GM19463 (cell line): Measurements from ENCODE around the gene BCL10.

Source experiments
- ATAC-seq: cut with Tn5 transposase; IDR thresholded peaks from one replicate; pipeline ENCODE4 v1.9.1; 2021; ENCODE audit warnings: mild to moderate bottlenecking, moderate library complexity; ENCODE audit not compliant: unreplicated experiment

Gene BCL10

DNA sequence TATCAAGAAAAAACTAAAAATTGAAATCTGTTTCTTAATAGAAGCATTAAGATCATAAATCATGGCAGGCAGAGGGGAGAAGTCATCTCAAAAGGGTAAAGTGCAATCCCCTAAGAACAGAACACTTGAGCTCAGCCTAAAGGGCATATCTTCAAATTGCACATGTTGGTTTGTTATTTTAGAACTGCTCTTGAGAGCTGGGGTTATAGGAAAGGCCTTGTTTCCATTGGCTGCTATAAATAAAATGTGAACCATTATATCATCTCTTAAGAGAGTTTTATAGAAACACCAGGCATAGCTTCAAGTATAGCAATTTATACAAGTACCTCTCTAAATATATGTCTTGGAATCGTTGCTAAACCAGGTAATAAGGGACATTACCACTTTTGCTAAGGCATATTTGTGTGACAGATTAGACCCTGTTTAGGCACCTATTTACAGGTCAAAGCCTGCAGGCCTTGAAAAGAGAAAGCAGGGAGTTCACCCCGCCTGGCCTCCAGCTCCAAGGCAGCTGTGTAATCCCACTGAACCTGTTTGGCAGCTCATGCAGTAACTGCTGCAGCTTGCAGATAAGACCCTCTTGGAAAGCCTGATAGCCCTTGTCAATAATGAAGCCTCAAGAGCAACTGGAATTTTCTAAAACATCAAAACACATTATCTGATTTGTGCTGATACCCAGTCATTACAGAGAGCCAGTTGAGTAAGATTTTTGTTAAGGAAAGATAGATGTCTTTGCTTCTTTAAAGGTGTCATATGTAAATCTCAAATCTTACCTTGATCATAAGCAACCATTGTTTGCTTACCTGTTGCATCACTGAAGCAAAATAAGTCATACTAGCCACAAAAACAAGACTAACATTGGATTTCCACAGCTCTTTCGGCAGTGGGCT is 51.5 kb downstream of the BCL10 start:
- ATAC-seq = no peak

DNA sequence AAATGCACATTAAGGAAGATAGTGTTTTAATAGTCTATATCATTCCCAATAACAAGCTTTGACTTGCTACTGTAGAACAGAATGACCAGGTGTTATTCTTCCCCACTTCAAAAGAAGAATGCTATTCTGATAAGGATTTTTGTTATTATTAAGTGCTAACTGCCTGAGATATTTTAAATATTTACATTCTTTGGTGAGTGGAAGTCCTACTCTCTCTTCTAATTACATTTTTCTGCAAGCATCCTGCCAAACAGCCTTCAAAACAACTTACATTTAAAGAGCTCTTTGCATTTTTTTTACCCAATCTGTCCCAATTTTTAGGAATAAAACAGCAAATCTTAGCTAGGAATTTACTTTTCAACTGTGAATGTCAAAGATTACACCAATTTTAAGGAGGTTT is 52.1 kb downstream of the BCL10 start:
- no peak for ATAC-seq

DNA sequence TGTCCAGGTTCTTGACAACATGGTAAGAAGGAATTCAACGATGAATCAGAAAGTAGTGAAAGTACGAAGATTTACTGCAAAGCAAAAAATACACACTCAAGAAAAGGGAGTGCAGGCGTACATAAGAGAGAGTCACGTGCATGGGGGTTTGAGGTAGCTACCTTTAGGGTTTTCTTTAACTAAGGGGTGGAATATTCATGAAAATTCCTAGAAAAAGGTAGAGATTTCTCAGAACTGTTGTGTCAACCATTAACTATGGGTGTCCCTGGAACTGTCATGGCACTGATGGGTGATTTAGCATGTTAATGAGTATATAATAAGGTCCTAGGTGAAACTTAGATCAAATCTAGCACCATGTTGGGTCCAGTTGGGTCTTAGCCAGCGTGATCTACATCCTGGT is 53.1 kb downstream of the BCL10 start:
- ATAC-seq = no peak

DNA sequence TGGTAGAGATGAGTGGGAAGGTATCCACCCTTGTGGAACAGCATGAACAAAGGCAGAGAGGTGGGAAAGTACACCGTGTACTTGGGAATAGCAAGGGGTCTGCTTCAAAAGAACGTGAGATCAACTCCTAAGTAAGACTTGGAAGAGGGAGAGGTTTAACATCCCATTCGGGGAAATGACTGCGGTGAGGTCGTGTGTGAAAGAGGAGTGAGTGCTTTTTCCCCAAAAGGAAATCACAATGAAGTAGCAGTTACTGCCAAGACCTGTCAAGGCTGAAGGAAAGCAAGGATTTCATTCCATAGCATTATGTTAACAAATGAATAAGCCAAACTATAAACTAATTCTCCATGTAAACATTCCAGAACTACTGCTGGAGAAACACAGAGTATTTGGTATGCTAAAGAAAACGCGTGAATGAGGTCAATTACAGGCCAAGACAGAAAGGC is 55.7 kb downstream of the BCL10 start:
- ATAC-seq = no peak

DNA sequence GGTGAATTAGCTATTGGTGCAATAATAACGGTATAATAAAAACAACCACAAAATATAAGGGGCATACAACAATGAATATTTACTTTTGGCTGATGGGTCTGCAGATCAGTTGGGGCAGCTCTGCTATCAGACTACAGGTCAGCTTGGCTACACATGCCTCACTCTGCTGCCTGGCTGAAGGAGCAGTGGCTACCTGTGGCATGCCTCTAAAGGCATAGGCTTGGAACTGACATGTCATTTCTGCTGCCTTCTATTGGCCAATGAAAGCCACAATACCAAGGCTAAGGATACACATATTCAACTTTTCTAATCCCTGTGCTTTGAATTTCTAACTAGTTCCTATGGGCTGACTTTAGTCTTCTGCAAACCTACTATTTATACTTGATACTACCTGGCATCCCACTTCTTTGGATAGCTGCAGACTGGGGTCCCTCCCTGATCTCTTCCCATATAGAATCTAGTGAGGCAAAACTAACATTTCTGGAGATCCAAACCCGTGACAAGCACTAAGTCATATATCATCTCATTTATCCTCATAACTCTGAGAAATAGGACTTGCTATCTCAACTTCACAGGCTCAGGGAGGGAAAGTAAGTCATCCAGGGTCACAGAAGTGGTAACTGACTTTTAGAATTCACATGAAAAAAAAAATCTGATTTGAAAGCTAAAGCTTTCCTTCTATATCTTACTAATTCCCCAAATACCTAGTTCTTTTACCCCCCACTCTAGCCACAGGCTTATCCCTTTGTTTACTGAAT is 56.4 kb downstream of the BCL10 start:
- no peak for ATAC-seq

DNA sequence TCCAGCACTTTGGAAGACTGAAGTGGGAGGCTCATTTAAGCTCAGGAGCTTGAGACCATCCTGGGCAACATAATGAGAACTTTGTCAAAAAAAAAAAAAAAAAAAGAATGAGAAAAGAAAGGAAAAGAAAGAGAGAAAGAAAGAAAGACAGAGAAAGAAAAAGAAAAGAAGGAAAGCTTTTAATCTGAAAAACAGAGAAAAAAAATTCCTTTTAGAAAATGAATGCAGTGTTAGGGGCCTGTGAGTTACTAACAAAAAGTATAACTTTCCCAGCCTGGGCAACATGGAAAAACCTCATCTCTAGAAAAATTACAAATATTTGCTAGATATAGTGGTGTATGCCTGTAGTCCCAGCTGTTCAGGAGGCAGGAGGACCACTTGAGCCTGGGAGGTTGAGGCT is 59.7 kb downstream of the BCL10 start:
- ATAC-seq = no peak
